IPS-18c (cell line): ENCODE data around the gene CCM2.

ENCODE experiments used
- H3K4me3 ChIP-seq: 2 replicates; pipeline ENCODE4 v1.7.0; 2013; ENCODE audit warnings: low read depth, mild to moderate bottlenecking, low read length, moderate library complexity; ENCODE audit not compliant: insufficient read depth
- H3K9me3 ChIP-seq: one replicate; pipeline ENCODE4 v1.6.1; 2013; ENCODE audit warnings: mild to moderate bottlenecking, low read length, moderate library complexity; ENCODE audit not compliant: control insufficient read depth, insufficient read depth

Gene CCM2

DNA sequence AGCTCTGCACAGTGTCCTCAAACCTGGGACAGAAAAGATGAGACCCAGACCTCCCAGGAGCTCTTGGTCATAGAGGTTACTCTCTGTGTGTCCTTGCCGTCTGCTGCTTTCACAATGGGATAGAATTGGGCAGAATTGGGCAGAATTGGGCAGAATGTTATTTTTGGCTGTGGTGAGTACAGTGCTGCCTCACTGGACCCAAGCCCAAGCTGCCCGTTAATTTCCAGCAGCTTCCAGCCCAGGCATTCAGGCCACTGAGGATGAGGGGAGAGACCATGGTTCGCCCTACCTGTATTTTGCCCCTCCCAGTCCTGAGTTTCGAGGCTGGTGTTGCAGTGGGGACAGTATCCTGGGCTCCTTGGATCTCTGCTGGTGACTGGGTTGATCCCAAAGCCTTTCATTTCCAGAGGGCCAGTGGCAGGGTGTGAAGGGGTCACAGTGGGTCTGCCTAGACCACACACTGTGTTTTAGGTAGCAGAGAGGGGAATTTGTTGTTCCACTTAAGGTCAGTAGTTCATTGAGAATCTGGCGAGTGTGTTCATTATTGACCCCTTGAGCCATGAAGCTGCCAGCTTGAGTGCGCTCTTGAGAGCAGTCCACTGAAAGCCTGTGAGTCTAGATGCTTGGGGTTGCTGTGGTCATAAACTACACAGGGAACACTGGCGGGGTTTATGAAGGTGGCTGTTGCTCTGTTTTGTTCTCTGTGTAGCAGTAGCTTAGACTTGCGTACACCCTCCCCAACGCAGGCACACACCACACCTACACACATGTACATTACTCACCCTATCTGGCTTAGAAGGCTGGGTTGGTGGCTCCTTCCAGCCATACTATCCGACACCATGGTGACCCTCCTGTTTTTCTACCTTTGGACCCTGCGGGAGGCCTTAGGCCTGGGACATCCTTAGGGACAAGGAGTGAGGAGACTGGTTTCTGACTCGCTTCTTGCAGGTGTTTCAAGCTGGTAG, 65.3 kb downstream of the CCM2 start:
- Histone ChIP-seq H3K4me3 (no peak overlapping the region), H3K9me3 (no peaks in the 10 kb centered on the region)

- no peak overlapping the region for H3K4me3 ChIP-seq
Measured at GRCh38 chr7:45066409-45066808, 66.4 kb downstream of the CCM2 start.

GRCh38 chr7:45067582-45067981, 67.6 kb downstream of the CCM2 start:
- H3K4me3 ChIP-seq: no peak overlapping the region
- H3K9me3 ChIP-seq: no peaks in the 10 kb centered on the region

More at GRCh38 chr7:45066409-45066808, 66.4 kb downstream of the CCM2 start:
- no peaks in the 10 kb centered on the region for H3K9me3 ChIP-seq

GRCh38 chr7:45068236-45069023, 68.4 kb downstream of the CCM2 start:
- no peaks in the 10 kb centered on the region for H3K9me3 ChIP-seq
- no peak overlapping the region for H3K4me3 ChIP-seq

- H3K4me3 ChIP-seq: no peak overlapping the region
- H3K9me3 ChIP-seq: no peaks in the 10 kb centered on the region
Measured at GRCh38 chr7:45069444-45070253, 69.6 kb downstream of the CCM2 start.

DNA sequence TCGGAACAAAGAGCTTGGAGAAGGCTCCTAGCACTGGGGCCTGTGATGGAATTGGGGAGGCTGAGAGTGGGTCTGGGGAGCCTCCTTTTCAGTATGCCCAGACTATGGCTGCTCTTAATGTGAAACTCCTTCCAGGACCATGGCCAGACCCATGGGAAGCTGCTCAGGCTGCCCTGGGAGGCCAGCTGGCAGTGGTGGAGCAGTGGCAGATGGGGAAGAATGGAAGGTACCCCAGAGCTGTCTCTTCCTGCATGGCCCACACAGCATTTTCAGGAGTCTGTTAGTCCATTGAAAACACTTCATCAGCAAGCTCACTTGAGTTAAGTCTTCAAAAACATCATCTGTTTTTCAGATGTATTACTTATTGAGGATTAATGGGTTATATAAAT, 70.2 kb downstream of the CCM2 start:
- Histone ChIP-seq H3K9me3 (no peaks in the 10 kb centered on the region), H3K4me3 (no peak overlapping the region)

DNA sequence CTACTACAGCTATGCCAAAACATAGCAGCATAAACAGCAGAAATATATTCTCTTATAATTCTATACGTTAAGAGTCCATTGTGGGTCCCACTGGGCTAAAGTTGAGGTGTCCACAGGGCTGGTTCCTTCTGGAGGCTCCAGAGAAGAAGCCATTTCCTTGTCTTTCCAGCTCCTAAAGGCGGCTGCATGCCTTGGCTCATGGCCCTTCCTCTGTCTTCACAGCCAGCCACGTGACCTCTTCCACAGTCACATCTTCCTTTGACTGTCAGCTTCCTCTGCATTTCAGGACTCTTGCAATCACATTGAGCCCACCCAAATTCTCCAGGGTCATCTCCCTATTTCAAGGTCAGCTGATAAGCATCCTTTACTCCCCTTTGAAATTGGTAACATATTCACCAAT, 71.5 kb downstream of the CCM2 start:
- Histone ChIP-seq H3K9me3 (no peaks in the 10 kb centered on the region), H3K4me3 (no peak overlapping the region)

- H3K4me3 ChIP-seq: no peak overlapping the region
- H3K9me3 ChIP-seq: no peaks in the 10 kb centered on the region
Measured at GRCh38 chr7:45072131-45073030, 72.4 kb downstream of the CCM2 start.

- Histone ChIP-seq H3K9me3 (no peaks in the 10 kb centered on the region), H3K4me3 (no peak overlapping the region)
Measured at GRCh38 chr7:45073031-45073785, 73.2 kb downstream of the CCM2 start.

- H3K4me3 ChIP-seq: no peak overlapping the region
Measured at GRCh38 chr7:45073786-45074527, 74.0 kb downstream of the CCM2 start.

GRCh38 chr7:45074528-45075354, 74.7 kb downstream of the CCM2 start:
- no peaks in the 10 kb centered on the region for H3K9me3 ChIP-seq
- no peak overlapping the region for H3K4me3 ChIP-seq

More at GRCh38 chr7:45073786-45074527, 74.0 kb downstream of the CCM2 start:
- H3K9me3 ChIP-seq: no peaks in the 10 kb centered on the region

GRCh38 chr7:45075355-45075644, 75.3 kb downstream of the CCM2 start:
- H3K9me3 ChIP-seq: no peaks in the 10 kb centered on the region
- no peak overlapping the region for H3K4me3 ChIP-seq

- no peak overlapping the region for H3K4me3 ChIP-seq
- H3K9me3 ChIP-seq: no peaks in the 10 kb centered on the region
Measured at GRCh38 chr7:45075871-45076796, 76.1 kb downstream of the CCM2 start.

DNA sequence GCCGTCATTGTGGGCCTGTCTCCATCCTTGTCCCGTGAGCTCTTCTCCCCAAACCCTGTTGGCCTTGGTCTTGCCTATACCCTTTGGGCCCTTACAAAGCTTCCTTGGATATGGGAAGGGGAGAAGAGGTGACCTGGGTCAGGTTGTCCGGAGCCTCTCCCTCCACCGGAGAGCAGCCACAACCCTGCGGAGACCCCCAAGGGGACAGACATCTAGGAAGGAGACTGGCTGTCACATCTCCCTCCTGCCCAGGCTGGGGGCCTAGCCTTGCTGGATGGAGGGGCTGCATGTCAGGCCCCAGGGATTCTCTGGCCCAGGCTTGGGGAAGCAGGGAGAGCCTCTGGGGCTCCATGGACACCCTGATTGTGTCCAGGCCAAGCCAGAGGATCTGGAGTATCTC, 76.9 kb downstream of the CCM2 start:
- Histone ChIP-seq H3K9me3 (no peaks in the 10 kb centered on the region), H3K4me3 (no peak overlapping the region)
